HG03432 (cell line): ENCODE measurements around the gene DPPA3.
"Not testable (repeated sequence)": the region's sequence is repeated elsewhere in the genome, so short reads cannot be mapped to it uniquely, and the experiment has no call there.

Experiments
- ATAC-seq: cut with Tn5 transposase; IDR thresholded peaks from one replicate; pipeline ENCODE4 v1.9.1; 2021; ENCODE audit warnings: mild to moderate bottlenecking, moderate library complexity; ENCODE audit not compliant: unreplicated experiment

The DPPA3 gene

GRCh38 chr12:7729746-7730145 is 18.5 kb downstream of the DPPA3 start:
- ATAC-seq, result no peak

DNA sequence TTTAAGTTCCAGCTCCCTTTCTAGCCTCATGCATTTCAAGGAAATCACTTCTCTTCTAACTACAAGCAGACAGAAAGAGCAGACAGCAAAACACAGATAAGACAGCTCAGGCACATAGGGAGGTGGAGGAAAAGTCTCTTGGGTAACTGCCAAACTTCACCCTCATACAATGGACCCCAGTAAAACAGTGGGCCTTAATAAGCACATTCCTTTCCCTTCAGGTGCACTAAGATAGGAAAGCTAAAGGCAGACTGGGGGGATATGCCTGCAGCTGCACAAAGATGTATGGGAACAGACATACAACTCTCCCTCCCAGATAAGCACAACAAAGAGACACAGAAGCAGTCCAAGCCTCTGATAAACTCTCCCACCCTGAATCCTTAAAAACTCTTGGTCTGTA is 19.8 kb downstream of the DPPA3 start:
- not testable (repeated sequence) for ATAC-seq

DNA sequence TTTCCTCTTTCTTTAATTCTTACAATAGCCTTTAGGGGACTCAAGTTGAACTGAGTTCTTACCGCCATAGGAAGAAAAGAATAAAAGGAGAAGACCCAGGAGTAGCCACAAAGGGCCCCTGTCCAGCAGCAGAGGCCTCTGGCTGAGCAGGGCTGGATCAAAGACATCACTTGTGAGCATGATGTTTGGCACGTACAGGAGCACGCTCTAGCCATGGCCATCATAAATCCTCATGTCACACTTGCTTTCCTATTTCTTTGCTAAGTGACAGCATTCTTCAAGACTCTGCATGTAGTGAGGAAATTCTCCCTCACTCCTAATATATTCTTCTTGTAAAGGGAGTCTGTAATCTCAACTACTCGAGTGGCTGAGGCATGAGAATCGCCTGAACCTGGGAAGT is 20.3 kb downstream of the DPPA3 start:
- ATAC-seq, result no peak

- ATAC-seq, result no peak
Measured at GRCh38 chr12:7732993-7733392, 21.8 kb downstream of the DPPA3 start.

- no peak for ATAC-seq
Measured at GRCh38 chr12:7747246-7747645, 36.0 kb downstream of the DPPA3 start, which contains the start of gene CLEC4C. CLEC4C (minus strand) TSS chr12:7747375; CDS start chr12:7747348, 27 bp downstream.

GRCh38 chr12:7748852-7749251 is 37.6 kb downstream of the DPPA3 start:
- no peak for ATAC-seq

- ATAC-seq, result no peak
Measured at GRCh38 chr12:7749442-7749841, 38.2 kb downstream of the DPPA3 start.

DNA sequence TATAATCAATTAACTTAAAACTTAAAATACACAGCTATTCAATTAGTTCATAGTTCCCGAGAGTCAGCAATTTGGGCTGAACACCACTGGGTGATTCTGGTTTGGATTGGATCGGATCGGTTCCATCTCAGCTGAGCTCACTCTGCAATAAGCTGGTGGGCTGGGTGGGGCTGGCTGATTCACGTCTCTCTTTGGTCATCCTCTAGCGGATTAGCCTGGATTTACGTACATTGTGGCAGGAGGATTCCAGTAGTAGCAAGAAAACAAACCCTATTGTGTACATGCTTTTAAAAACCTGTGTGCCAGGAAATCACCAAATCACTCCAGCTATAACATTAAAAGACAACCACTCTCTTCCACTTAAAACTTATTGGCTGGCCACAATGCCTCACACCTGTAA is 39.1 kb downstream of the DPPA3 start:
- no peak for ATAC-seq

DNA sequence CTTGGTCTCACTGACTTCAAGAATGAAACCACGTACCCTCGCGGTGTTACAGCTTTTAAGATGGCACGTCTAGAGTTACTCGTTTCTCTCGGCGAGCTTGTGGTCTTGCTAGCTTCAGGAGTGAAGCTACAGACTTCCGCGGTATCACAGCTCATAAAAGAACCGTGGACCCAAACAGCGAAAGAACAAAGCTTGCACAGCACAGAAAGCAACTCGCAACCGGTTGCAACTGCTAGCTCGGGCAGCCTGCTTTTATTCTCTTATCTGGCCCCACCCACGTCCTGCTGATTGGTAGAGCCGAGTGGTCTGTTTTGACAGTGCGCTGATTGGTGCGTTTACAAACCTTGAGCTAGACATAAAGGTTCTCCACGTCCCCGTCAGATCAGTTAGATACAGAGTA is 40.2 kb downstream of the DPPA3 start:
- no peak for ATAC-seq

- not testable (repeated sequence) for ATAC-seq
Measured at GRCh38 chr12:7751941-7752922, 41.0 kb downstream of the DPPA3 start.

DNA sequence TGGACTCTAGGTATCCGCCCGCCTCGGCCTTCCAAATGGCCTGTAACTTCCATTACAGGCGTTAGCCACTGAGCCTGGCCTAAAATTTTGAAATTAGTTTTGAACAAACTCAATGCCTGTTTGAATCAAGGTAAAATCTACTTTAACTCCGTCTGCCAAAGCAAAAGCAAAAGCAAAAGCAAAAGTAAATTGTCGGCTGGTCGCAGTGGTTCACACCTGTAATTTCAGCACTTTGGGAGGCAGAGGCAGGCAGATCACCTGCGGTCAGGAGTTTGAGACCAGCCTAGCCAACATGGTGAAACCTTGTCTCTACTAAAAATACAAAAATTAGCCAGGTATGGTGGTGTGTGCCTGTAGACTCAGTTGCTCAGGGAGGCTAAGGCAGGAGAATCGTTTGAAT is 44.4 kb downstream of the DPPA3 start:
- not testable (repeated sequence) for ATAC-seq

- ATAC-seq, result no peak
Measured at GRCh38 chr12:7756993-7757392, 45.8 kb downstream of the DPPA3 start.

DNA sequence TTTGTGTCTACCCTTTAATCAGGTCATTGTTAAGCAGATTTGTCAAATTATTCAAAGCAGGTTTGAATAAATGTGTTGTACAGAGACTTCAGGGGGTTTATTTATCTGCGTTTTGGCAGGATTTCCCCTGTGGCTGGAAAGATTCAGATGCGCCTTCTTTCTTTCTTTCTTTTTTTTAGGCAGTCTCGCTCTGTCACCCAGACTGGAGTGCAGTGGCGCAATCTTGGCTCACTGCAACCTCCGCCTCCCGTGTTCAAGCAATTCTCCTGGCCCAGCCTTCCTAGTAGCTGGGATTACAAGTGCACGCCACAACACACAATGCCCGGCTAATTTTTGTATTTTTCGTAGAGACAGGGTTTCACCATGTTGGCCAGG is 47.5 kb downstream of the DPPA3 start:
- ATAC-seq, result no peak
